LNCAP (cell line): ENCODE data around the gene CCDC194.

Experiments used
- CTCF ChIP-seq: fragments of 450-650 bp; IDR thresholded peaks from 2 replicates; pipeline ENCODE4 v1.5.1; 2017; ENCODE audit warnings: mild to moderate bottlenecking

Gene CCDC194

GRCh38 chr19:17415121-17415520 is 21.1 kb upstream of the CCDC194 start:
- TF ChIP-seq CTCF = no peak

GRCh38 chr19:17414097-17414496 is 20.1 kb upstream of the CCDC194 start:
- no peak for TF ChIP-seq CTCF

- TF ChIP-seq CTCF = no peak
These were observed 17.8 kb upstream of the CCDC194 start for GRCh38 chr19:17411801-17412200.

GRCh38 chr19:17409990-17410389 is 16.0 kb upstream of the CCDC194 start:
- no peak for TF ChIP-seq CTCF

- no peak for TF ChIP-seq CTCF
These were observed 12.8 kb upstream of the CCDC194 start for GRCh38 chr19:17406887-17407196.

GRCh38 chr19:17406046-17406886 is 12.3 kb upstream of the CCDC194 start:
- TF ChIP-seq CTCF = no peak

GRCh38 chr19:17405250-17406045 is 11.5 kb upstream of the CCDC194 start, which contains the start of gene BST2:
TSS of gene BST2 (minus strand) at chr19:17405630. CDS start at chr19:17405575, 55 bp downstream.
- no peak for TF ChIP-seq CTCF
